Common myeloid progenitor, CD34-positive (primary cell): Measurements from ENCODE around the gene ZNF180.

Source experiments
- CTCF ChIA-PET: fragments of 350-600 bp; sonication (Branson Sonifier 250); formaldehyde crosslinking; loops from one replicate; lab custom pipeline; 2021; ENCODE audit warnings: antibody characterized with exemption; lab: Charles Lee
- POLR2A ChIA-PET: fragments of 350-600 bp; sonication (Branson Sonifier 250); formaldehyde crosslinking; loops from one replicate; lab custom pipeline; 2021; ENCODE audit warnings: antibody characterized with exemption; lab: Charles Lee
- DNase-seq, 3 donors: peaks; one replicate each; pipeline versions ENCODE4 v3.0.0 to v3.0.0-alpha.2; 2013
- H3K27ac ChIP-seq, 2 experiments: 1 replicate in 1 of 2; 2 replicates in 1 of 2; pipeline ENCODE4 v1.7.0; 2013; ENCODE audit warnings: inconsistent platforms in 2 of 2, low read length in 2 of 2, mild to moderate bottlenecking in 2 of 2, low read depth in 1 of 2, moderate library complexity in 1 of 2; ENCODE audit not compliant: severe bottlenecking in 2 of 2, insufficient read depth in 1 of 2, poor library complexity in 1 of 2
- H3K27me3 ChIP-seq, 5 experiments: replicated peaks in 2 of 5; 1 replicate in 3 of 5; 2 replicates in 2 of 5; pipeline versions ENCODE4 v1.6.1 to v1.7.0; 2013; ENCODE audit warnings: low read length in 4 of 5, mild to moderate bottlenecking in 2 of 5, moderate library complexity in 2 of 5, inconsistent platforms in 1 of 5; ENCODE audit not compliant: insufficient read depth in 5 of 5, control insufficient read depth in 4 of 5
- H3K36me3 ChIP-seq, 4 experiments: 1 replicate in 2 of 4; 2 replicates in 2 of 4; pipeline versions ENCODE4 v1.6.1 to v1.7.0; 2013; ENCODE audit warnings: low read length in 3 of 4, control low read depth in 1 of 4, mild to moderate bottlenecking in 1 of 4; ENCODE audit not compliant: control insufficient read depth in 4 of 4, insufficient read depth in 4 of 4
- H3K4me1 ChIP-seq, 4 experiments: 1 replicate in 3 of 4; 2 replicates in 1 of 4; pipeline versions ENCODE4 v1.6.1 to v1.7.1; 2013; ENCODE audit warnings: low read length in 3 of 4, mild to moderate bottlenecking in 3 of 4, control low read depth in 1 of 4, inconsistent platforms in 1 of 4, moderate library complexity in 1 of 4; ENCODE audit not compliant: control insufficient read depth in 4 of 4, insufficient read depth in 4 of 4; ENCODE audit errors: control extremely low read depth in 1 of 4
- H3K4me3 ChIP-seq, 7 experiments: 1 replicate in 4 of 7; 2 replicates in 3 of 7; pipeline versions ENCODE4 v1.5.1 to v1.7.0; 2013; ENCODE audit warnings: mild to moderate bottlenecking in 7 of 7, low read length in 6 of 7, moderate library complexity in 6 of 7, inconsistent platforms in 2 of 7, low read depth in 2 of 7, control low read depth in 1 of 7; ENCODE audit not compliant: insufficient read depth in 4 of 7, control insufficient read depth in 1 of 7; ENCODE audit errors: extremely low read depth in 1 of 7
- H3K9me3 ChIP-seq, 5 experiments: 1 replicate in 4 of 5; 2 replicates in 1 of 5; pipeline versions ENCODE4 v1.6.1 to v1.7.1; 2013; ENCODE audit warnings: low read length in 4 of 5, mild to moderate bottlenecking in 2 of 5, inconsistent platforms in 1 of 5, low read depth in 1 of 5, moderate library complexity in 1 of 5; ENCODE audit not compliant: control insufficient read depth in 4 of 5, insufficient read depth in 2 of 5; ENCODE audit errors: control extremely low read depth in 1 of 5
- WGBS: methylation state at CpG from one replicate; pipeline ENCODE4 v1.1.5; 2013; ENCODE audit not compliant: insufficient coverage; 5-methylcytosine and 5-hydroxymethylcytosine counted together

ZNF180 gene

DNA sequence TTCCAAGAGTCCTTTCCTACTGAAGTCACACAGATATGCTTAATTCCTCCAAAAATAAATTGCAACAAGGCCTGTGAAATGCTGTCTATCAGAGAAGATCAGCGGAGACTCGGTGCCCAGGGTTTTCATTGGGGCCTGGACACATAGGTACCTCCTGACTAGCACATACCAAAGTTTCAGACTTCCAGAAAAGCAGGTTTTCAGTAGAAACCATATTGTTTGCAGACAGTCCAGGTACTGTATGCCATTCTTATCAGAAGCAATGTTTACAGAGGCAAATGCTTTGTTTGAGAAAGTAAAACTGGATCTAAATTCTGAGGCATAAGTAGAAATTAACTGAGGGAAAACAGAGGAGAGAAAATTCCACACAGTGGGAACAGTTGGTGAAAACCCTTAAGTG is 64.9 kb downstream of the ZNF180 start:
- CTCF ChIA-PET = no interaction called here
- WGBS = 100% methylated on average over 2 of the region's 2 CpGs
- Histone ChIP-seq H3K36me3 (peaks cover 18 to 83% (median 27%) of the 10 kb centered on the region in 4 experiments), H3K27me3 (no peaks in the 10 kb centered on the region), H3K4me1 (no peaks in the 10 kb centered on the region), H3K9me3 (peaks cover 13 to 86% (median 49%) of the 10 kb centered on the region in 5 experiments), H3K27ac (no peak overlapping the region), H3K4me3 (no peak overlapping the region)
- DNase-seq = no peak
- POLR2A ChIA-PET = no interaction called here

- POLR2A ChIA-PET = no interaction called here
- peaks cover 12 to 89% (median 63%) of the 10 kb centered on the region in 5 experiments for H3K9me3 ChIP-seq
- CTCF ChIA-PET = no interaction called here
- no peak for DNase-seq
- H3K36me3 ChIP-seq = peaks cover 23 to 68% (median 36%) of the 10 kb centered on the region in 4 experiments
- 100% methylated on average over 1 of the region's 1 CpG for WGBS
- no peaks in the 10 kb centered on the region for H3K27me3 ChIP-seq
- H3K27ac ChIP-seq = no peak overlapping the region
- H3K4me1 ChIP-seq = no peaks in the 10 kb centered on the region
- no peak overlapping the region for H3K4me3 ChIP-seq
These were observed 69.4 kb downstream of the ZNF180 start for GRCh38 chr19:44430956-44431355.
